GM12872 (cell line): ENCODE results near the gene SART3.

ENCODE experiments used
- CTCF ChIP-seq: IDR thresholded peaks from 3 replicates; pipeline ENCODE4 v1.5.1; 2011; ENCODE audit warnings: low read depth, mild to moderate bottlenecking, low read length, moderate library complexity; ENCODE audit not compliant: insufficient read depth

Gene SART3

GRCh38 chr12:108560752-108561719 is at the start of gene SART3:
Gene SART3 (minus strand): TSS chr12:108561173. CDS start chr12:108561154, 19 bp downstream.
- TF ChIP-seq CTCF = no peak

GRCh38 chr12:108610336-108610815 is 49.4 kb upstream of the SART3 start:
- TF ChIP-seq CTCF = no peak

DNA sequence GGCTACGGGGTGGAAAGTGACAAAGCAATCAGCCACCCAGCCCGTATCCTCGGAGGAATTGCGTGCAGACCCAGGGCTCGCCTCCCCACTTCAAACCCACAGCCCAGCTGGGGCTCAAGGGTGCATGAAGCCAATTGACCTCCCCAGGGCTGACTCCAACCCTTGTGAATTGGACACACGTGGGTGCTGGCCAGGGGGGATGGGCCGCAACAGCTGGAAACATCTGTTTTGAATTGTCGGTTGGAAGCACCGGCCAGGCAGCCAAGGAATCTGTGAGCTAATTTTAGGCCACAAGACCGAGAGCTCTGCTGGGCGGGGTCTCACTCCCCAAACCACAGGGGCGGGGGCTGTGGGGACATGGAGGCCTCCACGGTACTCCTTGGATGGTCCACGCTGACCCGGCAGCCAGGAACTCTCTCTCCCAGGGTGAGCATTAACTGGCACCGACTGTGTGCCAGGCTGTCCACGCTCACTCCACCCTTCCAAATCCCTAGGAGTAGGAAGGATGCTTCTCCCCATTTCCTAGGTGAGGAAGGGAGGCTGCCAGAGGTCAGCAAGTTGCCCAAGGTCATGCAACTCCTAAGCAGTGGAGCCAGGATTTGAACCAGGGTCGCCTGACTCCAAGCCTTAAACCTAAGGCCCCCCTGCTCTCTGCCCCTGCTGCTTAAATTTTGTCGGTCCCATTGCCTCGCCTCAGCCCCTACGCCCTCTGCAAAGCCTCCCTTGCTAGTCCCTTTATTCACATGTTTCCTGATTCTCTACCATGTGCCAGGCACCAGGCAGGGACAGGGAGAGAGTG is 48.8 kb upstream of the SART3 start:
- TF ChIP-seq CTCF = no peak

GRCh38 chr12:108608616-108609015 is 47.6 kb upstream of the SART3 start:
- no peak for TF ChIP-seq CTCF

GRCh38 chr12:108607981-108608600 is 47.1 kb upstream of the SART3 start:
- no peak for TF ChIP-seq CTCF

DNA sequence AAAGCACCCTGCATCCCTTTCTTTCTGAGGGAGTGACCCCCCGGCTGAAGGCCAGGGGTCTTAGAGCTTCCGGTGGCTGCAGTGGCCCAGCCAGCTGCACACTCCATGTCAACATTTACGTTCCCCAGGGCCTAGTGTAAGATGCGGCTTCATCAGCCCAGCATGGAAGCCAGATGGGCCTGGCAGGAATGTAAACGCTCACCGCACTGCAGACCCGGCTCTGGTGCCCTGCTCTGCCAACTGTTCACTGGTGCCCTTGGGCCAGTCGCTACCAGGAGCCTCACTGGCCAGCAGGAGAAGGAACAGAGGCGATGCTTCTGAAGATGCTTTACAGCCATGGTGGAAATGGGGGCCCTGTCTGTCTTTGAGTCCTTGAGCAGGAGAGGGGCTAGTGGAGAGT is 45.5 kb upstream of the SART3 start:
- no peak for TF ChIP-seq CTCF
